ENCODE results near the gene CNOT3.
"Not testable (repeated sequence)": the region's sequence is repeated elsewhere in the genome, so short reads cannot be mapped to it uniquely, and the experiment has no call there.

DNA sequence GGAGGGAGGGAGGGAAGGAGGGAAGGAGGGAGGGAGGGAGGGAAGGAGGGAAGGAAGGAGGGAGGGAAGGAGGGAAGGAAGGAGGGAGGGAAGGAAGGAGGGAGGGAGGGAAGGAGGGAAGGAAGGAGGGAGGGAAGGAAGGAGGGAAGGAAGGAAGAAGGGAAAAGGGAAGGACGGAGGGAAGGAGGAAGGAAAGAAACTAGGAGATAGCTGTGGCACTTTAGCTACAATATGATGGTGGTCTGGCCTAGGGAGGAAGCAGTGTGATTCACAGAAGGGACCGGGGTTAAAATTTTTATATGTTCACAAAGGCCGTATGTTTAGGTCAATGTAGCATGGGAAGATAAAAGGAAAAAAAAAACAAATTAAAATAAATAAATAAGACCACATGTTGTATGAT lies 44.3 kb downstream of the CNOT3 start:
- not testable (repeated sequence) for TF ChIP-seq BHLHE40 (IDR thresholded peaks at IDR 0.05; ENCODE audit: borderline replicate concordance); FOXA1 (IDR thresholded peaks at IDR 0.05); NFRKB (IDR thresholded peaks at IDR 0.05); LEF1 (IDR thresholded peaks at IDR 0.05; ENCODE audit: borderline replicate concordance); FOXK2 (IDR thresholded peaks at IDR 0.05); ARNT (IDR thresholded peaks at IDR 0.05); ZNF384 (IDR thresholded peaks at IDR 0.05); SP1 (IDR thresholded peaks at IDR 0.05); L3MBTL2 (conservative IDR thresholded peaks at IDR 0.05); SUZ12 (IDR thresholded peaks at IDR 0.05); FOXM1 (IDR thresholded peaks at IDR 0.05; ENCODE audit: borderline replicate concordance); ELF4 (IDR thresholded peaks at IDR 0.05); CTBP1 (IDR thresholded peaks at IDR 0.05; ENCODE audit: borderline replicate concordance)
- TF ChIP-seq, protein P1, sequence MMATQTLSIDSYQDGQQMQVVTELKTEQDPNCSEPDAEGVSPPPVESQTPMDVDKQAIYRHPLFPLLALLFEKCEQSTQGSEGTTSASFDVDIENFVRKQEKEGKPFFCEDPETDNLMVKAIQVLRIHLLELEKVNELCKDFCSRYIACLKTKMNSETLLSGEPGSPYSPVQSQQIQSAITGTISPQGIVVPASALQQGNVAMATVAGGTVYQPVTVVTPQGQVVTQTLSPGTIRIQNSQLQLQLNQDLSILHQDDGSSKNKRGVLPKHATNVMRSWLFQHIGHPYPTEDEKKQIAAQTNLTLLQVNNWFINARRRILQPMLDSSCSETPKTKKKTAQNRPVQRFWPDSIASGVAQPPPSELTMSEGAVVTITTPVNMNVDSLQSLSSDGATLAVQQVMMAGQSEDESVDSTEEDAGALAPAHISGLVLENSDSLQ (IDR thresholded peaks at IDR 0.05) = not testable (repeated sequence)

All from HEK293T (cell line).